ENCODE results near the gene MORN4.
"Not testable (repeated sequence)": the region's sequence is repeated elsewhere in the genome, so short reads cannot be mapped to it uniquely, and the experiment has no call there.

MORN4 gene

GRCh38 chr10:97632949-97633884 is at the start of gene MORN4:
Gene MORN4, minus strand, starts transcription at chr10:97633500. Its CDS starts 13,847 bp downstream, at chr10:97619653.
- in situ Hi-C loops (cut with HindIII; ENCODE audit: low sequenced_read_pairs): no loop called here

DNA sequence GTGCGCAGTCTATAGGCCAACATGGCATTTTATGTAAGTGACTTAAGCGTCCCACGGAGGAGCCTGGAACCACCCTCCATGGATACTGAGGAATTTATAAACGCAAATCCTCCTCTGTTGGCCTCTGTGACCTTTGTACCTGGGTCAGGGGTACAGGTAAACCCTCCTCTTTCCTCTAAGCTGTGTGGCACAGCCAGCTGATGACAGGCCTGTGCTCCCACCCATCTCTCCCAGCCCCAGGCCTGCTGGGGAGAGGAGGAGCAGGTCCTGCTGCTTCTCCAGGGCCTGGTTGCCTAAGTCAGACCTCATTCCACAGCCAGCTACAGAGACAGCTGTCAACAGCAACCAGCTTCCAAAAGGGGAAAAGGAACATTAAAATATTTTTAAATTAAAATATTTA is 48.7 kb upstream of the MORN4 start:
- in situ Hi-C loops (cut with HindIII; ENCODE audit: low sequenced_read_pairs): no loop called here

DNA sequence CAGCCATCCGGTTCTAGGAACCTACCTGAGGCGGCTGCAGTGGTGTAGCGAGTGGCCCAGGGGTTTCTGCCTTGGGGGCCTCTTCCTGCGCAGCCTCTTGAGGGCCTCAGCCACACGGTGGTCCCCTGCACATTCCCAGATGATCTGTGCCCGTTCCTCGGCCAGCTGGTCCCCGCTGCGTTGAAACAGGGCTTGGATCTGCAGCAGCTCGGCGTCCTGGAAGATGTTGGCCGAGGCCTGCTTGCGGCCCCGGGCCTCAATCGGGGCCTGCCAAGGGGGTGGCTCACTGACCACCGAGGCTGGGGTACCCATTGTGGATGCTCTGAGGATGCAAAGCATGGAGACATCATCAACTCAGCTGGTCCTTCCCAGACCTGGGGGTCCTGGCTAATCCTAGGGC is 46.3 kb upstream of the MORN4 start:
- in situ Hi-C loops (cut with HindIII; ENCODE audit: low sequenced_read_pairs): no loop called here

- in situ Hi-C loops (cut with HindIII; ENCODE audit: low sequenced_read_pairs): no loop called here
Measured at GRCh38 chr10:97676770-97677581, 43.7 kb upstream of the MORN4 start.

DNA sequence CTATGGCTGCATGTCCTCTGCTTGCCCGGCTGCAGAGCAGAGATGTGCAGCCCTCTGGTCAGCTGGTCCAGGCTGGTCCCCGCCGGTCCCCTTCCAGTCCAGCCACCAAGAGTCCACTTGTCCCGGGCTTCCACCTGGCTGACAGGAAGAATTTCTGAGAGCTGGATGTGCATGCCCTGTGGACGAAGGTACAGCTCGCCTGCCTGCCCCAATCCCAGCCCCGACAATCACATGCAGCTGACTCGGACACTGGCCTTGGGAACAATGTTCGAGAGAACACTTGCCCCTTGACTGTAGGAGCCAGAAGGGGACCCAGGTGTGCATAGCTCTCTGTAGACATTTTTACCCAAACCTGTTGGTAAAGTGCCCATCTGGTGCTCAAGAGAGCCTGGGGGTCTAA is 41.9 kb upstream of the MORN4 start:
- in situ Hi-C loops (cut with HindIII; ENCODE audit: low sequenced_read_pairs): no loop called here

- in situ Hi-C loops (cut with HindIII; ENCODE audit: low sequenced_read_pairs): no loop called here
Measured at GRCh38 chr10:97673736-97674525, 40.6 kb upstream of the MORN4 start.

DNA sequence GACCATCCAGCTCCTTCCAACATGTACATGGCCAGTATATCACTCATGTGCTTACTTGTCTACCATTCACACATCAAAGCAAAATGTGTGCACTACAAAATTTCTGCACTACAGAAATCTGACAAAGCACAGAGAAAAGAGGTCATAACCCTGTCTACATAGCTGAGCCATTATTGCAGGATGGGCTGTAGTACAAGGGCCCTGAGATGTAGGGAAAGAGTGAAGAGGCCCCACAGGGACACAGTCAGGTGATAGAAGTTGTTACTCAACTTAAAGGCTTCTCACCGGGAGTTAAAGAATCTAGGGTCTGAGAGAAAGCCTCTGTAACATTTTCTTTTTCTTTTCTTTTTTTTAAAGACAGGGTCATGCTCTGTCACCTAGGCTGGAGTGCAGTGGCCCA is 36.3 kb upstream of the MORN4 start:
- in situ Hi-C loops (cut with HindIII; ENCODE audit: low sequenced_read_pairs): no loop called here

DNA sequence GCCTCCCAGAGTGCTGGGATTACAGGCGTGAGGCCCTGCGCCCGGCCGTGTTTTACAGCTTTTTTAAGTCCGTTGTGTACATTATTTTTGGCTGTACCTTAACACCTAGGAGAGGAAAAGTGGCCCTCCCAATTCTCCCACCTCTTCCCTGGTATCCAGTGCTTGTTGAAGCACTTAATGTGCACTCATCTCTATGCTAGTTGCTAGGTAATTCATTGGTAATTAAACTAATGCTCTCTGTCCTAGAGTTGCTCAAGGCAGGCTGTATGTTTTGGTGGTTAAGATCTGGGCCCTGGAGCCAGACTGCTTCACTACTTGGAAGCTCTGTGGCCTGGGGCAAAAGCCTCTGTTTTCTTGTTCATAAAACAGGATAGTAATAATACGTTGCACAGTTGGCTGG is 34.2 kb upstream of the MORN4 start:
- in situ Hi-C loops (cut with HindIII; ENCODE audit: low sequenced_read_pairs): no loop called here

DNA sequence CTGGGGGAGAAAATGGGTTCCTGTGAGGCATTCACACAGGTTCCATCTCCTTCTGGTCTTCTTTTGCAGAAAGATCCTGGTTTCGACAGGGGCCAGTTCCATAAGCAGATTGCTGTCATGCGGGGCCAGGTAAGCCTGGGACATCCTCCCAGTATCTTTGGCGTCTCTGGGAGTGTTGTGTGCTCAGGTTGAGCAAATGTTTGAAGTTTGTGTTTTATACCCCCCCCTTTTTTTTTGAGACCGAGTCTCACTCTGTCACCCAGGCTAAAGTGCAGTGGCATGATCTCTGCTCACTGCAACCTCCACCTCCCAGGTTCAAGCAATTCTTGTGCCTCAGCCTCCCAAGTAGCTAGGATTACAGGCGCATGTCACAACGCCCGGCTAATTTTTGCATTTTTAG is 33.7 kb upstream of the MORN4 start:
- in situ Hi-C loops (cut with HindIII; ENCODE audit: low sequenced_read_pairs): no loop called here

- in situ Hi-C loops (cut with HindIII; ENCODE audit: low sequenced_read_pairs): no loop called here
Measured at GRCh38 chr10:97664282-97664850, 31.1 kb upstream of the MORN4 start.

- in situ Hi-C loops (cut with HindIII; ENCODE audit: low sequenced_read_pairs): no loop called here
Measured at GRCh38 chr10:97659589-97659988, 26.3 kb upstream of the MORN4 start.

- in situ Hi-C loops (cut with HindIII; ENCODE audit: low sequenced_read_pairs): no loop called here
Measured at GRCh38 chr10:97656777-97657176, 23.5 kb upstream of the MORN4 start.

GRCh38 chr10:97651773-97652172 is 18.5 kb upstream of the MORN4 start:
- in situ Hi-C loops (cut with HindIII; ENCODE audit: low sequenced_read_pairs): no loop called here

DNA sequence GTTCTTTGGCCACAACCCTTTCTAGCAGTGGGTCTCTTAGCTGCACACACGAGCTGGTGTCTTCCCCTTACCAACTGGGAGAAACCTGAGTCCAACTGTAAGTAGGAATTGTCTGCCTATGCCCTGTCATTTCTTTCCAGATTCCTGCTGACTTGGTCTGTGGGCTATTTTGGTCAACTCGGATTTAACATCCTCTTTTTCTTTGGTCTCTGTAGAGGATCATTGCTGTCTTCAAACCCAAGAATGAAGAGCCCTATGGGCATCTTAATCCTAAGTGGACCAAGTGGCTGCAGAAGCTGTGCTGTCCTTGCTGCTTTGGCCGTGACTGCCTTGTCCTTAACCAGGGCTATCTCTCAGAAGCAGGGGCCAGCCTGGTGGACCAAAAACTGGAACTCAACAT is 17.4 kb upstream of the MORN4 start:
- in situ Hi-C loops (cut with HindIII; ENCODE audit: low sequenced_read_pairs): no loop called here

GRCh38 chr10:97649405-97649750 is 16.1 kb upstream of the MORN4 start:
- in situ Hi-C loops (cut with HindIII; ENCODE audit: low sequenced_read_pairs): not testable (repeated sequence)

DNA sequence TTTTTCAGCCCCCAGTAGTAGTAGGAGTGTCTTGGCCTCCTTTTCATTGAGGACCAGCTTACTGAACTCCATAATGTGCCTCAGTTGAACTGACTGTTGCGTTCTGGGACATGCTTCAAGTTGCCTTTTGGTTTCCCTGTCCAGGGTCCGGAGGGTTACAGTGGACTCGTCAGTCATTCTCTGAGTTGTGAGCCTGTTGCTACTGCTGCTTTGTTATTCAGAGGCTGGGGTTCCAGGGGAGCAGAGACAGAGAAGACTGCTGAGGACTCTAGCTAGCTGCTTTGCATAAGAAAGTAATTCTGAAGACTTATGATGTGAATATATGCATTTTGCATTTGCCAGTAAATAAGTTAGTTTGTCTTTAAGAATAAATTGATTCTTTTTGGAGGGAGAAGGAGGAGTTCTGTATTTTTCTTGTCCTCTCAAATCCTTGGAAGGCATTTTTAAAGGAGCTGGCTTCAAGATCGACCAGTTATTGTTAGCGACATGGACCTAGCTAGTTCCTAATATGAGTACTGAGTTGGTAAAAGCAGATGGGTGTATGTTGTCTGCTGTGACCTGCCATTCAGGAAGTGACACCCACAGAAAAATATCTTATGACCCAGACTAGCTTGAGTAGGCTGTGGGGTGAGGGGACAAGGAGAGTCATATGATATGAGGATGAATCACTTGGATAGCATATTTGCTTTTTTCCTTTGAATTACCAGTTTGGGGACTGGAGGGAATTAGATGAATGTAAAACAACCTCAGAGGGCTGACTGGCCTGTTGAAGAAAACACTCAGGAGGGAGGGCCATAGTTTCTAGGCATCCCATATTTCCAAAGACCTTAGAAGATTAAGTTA is 15.5 kb upstream of the MORN4 start:
- in situ Hi-C loops (cut with HindIII; ENCODE audit: low sequenced_read_pairs): no loop called here

- in situ Hi-C loops (cut with HindIII; ENCODE audit: low sequenced_read_pairs): no loop called here
Measured at GRCh38 chr10:97647556-97647955, 14.3 kb upstream of the MORN4 start.

- in situ Hi-C loops (cut with HindIII; ENCODE audit: low sequenced_read_pairs): no loop called here
Measured at GRCh38 chr10:97644936-97645335, 11.6 kb upstream of the MORN4 start.

DNA sequence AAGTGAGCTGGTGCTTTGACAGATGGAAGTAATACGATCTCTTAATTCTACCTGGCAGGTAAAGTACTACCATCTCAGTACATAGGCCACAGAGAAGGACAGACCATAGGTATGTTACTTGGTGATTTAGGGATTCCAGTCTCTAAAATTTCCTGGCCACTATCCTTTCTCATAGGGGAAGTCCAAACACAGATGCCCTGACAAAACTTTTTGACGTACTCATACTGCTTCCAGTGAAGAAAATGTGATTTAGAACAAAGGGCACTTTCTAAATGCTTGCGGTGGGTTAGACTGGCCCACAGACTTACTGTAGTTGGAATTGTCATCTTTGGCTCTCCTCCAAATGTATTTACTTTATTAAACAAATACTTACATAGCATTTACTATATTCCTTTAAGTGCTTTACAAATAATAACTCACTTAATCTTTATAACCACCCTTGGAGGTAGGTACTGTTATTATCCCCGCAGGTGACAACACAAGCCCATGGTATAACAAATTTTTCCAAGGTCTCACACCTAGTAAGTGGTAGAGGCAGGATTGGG is 10.2 kb upstream of the MORN4 start:
- in situ Hi-C loops (cut with HindIII; ENCODE audit: low sequenced_read_pairs): no loop called here

Measured in endothelial cell of hepatic sinusoid (primary cell).